Mesodermal cell (in vitro differentiated cells): Measurements from ENCODE around the gene ULK4.

Source experiments
- H3K27ac ChIP-seq: 2 replicates; pipeline ENCODE4 v1.7.0; 2013; ENCODE audit warnings: mild to moderate bottlenecking, low read depth, low read length, moderate library complexity; ENCODE audit not compliant: severe bottlenecking
- H3K36me3 ChIP-seq: 2 replicates; pipeline ENCODE4 v1.7.1; 2013; ENCODE audit warnings: mild to moderate bottlenecking, low read length, moderate library complexity; ENCODE audit not compliant: control insufficient read depth, insufficient read depth
- H3K4me1 ChIP-seq: one replicate; pipeline ENCODE4 v1.7.1; 2013; ENCODE audit warnings: mild to moderate bottlenecking, low read length; ENCODE audit not compliant: insufficient read depth, control insufficient read depth, poor library complexity, severe bottlenecking
- H3K4me3 ChIP-seq: 2 replicates; pipeline ENCODE4 v1.7.0; 2013; ENCODE audit warnings: low read length, control low read depth, mild to moderate bottlenecking; ENCODE audit not compliant: insufficient read depth, poor library complexity, severe bottlenecking; ENCODE audit errors: extremely low read depth
- H3K9me3 ChIP-seq: 2 replicates; pipeline ENCODE4 v1.7.1; 2013; ENCODE audit warnings: mild to moderate bottlenecking, low read length, moderate library complexity; ENCODE audit not compliant: control insufficient read depth
- WGBS, 2 experiments: methylation state at CpG; one replicate each; pipeline ENCODE4 v1.1.5; 2013; ENCODE audit warnings: missing lambda C conversion rate in 2 of 2; ENCODE audit not compliant: insufficient coverage in 2 of 2; 5-methylcytosine and 5-hydroxymethylcytosine counted together

The ULK4 gene

GRCh38 chr3:41532976-41533375 lies 428.9 kb downstream of the ULK4 start:
- 100% methylated on average over 2 of the region's 3 CpGs for WGBS, 2 experiments
- Histone ChIP-seq H3K9me3 (no peaks in the 10 kb centered on the region), H3K36me3 (no peaks in the 10 kb centered on the region), H3K4me3 (no peak overlapping the region), H3K4me1 (no peaks in the 10 kb centered on the region), H3K27ac (no peak overlapping the region)

GRCh38 chr3:41526995-41527573 lies 434.8 kb downstream of the ULK4 start:
- H3K9me3 ChIP-seq = no peaks in the 10 kb centered on the region
- WGBS, 2 experiments = 79 to 90% methylated on average over 3 to 4 of the region's 5 CpGs

GRCh38 chr3:41525303-41526064 lies 436.4 kb downstream of the ULK4 start:
- Histone ChIP-seq H3K4me1 (no peaks in the 10 kb centered on the region), H3K4me3 (no peak overlapping the region), H3K36me3 (no peaks in the 10 kb centered on the region), H3K27ac (no peak overlapping the region), H3K9me3 (no peaks in the 10 kb centered on the region)
- WGBS, 2 experiments = 68 to 79% methylated on average over 4 to 6 of the region's 6 CpGs

More at GRCh38 chr3:41526995-41527573, 434.8 kb downstream of the ULK4 start:
- Histone ChIP-seq H3K27ac (no peak overlapping the region), H3K4me3 (no peak overlapping the region), H3K4me1 (no peaks in the 10 kb centered on the region), H3K36me3 (no peaks in the 10 kb centered on the region)

DNA sequence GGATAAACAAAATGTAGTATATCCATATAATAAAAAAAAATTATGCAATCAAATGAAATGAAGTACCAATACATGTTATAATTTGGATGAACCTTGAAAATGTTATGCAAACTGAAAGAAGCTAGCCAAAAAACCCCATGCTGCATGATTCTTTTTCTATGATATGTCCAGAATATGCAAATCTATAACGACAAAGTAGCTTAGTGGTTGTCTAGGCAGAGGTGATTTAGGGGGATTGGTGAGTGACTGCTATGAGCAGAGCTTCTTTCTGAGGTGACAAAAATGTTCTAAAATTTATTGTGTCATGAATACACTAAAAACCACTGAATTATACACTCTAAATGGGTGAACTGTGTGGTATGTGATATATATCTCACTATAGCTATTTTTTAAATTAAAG lies 438.0 kb downstream of the ULK4 start:
- WGBS, 2 experiments = no CpG with 5 or more reads among the region's 1 CpG
- Histone ChIP-seq H3K4me3 (no peak overlapping the region), H3K36me3 (no peaks in the 10 kb centered on the region), H3K9me3 (no peaks in the 10 kb centered on the region), H3K4me1 (no peaks in the 10 kb centered on the region), H3K27ac (no peak overlapping the region)

DNA sequence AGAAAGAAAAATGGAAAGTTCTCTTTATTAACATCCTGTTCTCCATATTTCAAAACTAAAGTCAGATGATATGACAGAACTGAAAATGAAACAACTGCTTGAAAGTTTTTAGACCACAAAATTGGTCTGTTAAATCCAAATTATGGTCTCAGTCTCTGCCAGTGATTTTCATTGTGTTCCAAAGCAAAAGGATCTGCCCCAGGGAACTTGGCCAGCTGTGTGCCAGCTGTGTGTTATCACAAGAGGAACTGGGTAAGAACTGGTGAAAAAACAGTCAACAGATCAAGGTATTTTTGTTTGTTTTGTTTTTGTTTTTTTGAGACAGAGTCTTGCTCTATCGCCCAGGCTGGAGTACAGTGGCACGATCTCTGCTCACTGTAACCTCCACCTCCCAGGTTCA lies 439.3 kb downstream of the ULK4 start:
- no peak overlapping the region for H3K4me3 ChIP-seq
- H3K9me3 ChIP-seq = no peaks in the 10 kb centered on the region
- no peaks in the 10 kb centered on the region for H3K4me1 ChIP-seq
- WGBS, 2 experiments = 100% methylated on average over 2 of the region's 2 CpGs; no CpG with 5 or more reads in 1 of the 2 experiments
- H3K36me3 ChIP-seq = no peaks in the 10 kb centered on the region
- no peak overlapping the region for H3K27ac ChIP-seq

- H3K4me1 ChIP-seq = no peaks in the 10 kb centered on the region
- H3K36me3 ChIP-seq = no peaks in the 10 kb centered on the region
- H3K27ac ChIP-seq = no peak overlapping the region
- no peaks in the 10 kb centered on the region for H3K9me3 ChIP-seq
- H3K4me3 ChIP-seq = no peak overlapping the region
- WGBS, 2 experiments = 89% methylated on average over 1 of the region's 1 CpG; no CpG with 5 or more reads in 1 of the 2 experiments
Observed at GRCh38 chr3:41521010-41521655, 440.8 kb downstream of the ULK4 start.

DNA sequence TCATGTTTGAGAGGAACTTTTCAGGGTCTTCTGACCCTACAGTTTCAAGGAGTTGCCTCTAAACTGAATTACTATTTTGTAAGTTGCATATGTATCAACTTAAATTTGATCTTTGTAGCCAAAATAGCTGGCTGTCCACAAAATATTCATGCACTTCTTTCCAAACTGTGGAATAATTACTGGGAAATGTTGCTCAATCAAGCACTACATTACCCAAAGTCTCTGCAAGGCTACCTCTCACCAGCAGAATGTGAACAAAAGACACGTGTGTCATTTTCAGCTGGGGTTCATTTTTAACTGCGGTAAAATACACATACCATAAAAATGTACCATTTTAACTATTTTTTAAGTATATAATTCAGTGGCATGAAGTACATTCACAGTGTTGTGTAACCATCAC lies 442.2 kb downstream of the ULK4 start:
- no peak overlapping the region for H3K27ac ChIP-seq
- H3K9me3 ChIP-seq = peaks cover 4% of the 10 kb centered on the region
- no peak overlapping the region for H3K4me3 ChIP-seq
- H3K36me3 ChIP-seq = no peaks in the 10 kb centered on the region
- no CpG with 5 or more reads among the region's 2 CpGs for WGBS, 2 experiments
- H3K4me1 ChIP-seq = no peaks in the 10 kb centered on the region

DNA sequence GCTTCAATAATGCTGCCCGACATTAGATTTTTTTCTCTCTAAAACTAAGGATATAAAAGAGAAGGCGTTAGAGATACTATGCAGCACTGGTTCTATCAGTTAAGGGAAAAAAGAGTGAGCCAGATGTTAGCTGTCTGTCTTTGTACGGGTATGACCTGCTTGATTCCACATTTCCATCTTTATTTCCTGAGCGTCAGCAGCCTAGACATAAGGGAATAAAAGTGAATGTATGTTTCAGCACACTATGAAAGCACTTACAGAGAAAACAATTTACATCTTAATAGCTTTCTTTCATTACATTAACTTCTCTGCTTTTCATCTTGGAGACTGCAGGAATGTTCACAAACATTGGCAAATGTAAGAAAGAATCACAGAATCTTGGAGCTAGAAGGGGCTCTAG lies 443.3 kb downstream of the ULK4 start:
- no peaks in the 10 kb centered on the region for H3K4me1 ChIP-seq
- 100% methylated on average over 1 of the region's 4 CpGs for WGBS, 2 experiments
- H3K4me3 ChIP-seq = no peak overlapping the region
- peaks cover 4% of the 10 kb centered on the region for H3K9me3 ChIP-seq
- H3K27ac ChIP-seq = no peak overlapping the region
- no peaks in the 10 kb centered on the region for H3K36me3 ChIP-seq

GRCh38 chr3:41508063-41508696 lies 453.7 kb downstream of the ULK4 start:
- Histone ChIP-seq H3K4me3 (no peak overlapping the region), H3K4me1 (no peaks in the 10 kb centered on the region), H3K36me3 (no peaks in the 10 kb centered on the region), H3K27ac (no peak overlapping the region), H3K9me3 (no peaks in the 10 kb centered on the region)
- 90 to 98% methylated on average over 3 to 7 of the region's 7 CpGs for WGBS, 2 experiments

- no CpG with 5 or more reads among the region's 2 CpGs for WGBS, 2 experiments
- H3K27ac ChIP-seq = no peak overlapping the region
- H3K4me1 ChIP-seq = no peaks in the 10 kb centered on the region
- no peak overlapping the region for H3K4me3 ChIP-seq
- H3K9me3 ChIP-seq = no peaks in the 10 kb centered on the region
- H3K36me3 ChIP-seq = no peaks in the 10 kb centered on the region
Observed at GRCh38 chr3:41507336-41508062, 454.4 kb downstream of the ULK4 start.
